Muscle layer of colon (tissue), 2 donors: Measurements from ENCODE around the gene MUC5B.
"Not testable (repeated sequence)": the region's sequence is repeated elsewhere in the genome, so short reads cannot be mapped to it uniquely, and the experiment has no call there.

Experiments used
- H3K27ac ChIP-seq: one replicate; pipeline ENCODE4 v1.7.0; 2013; ENCODE audit warnings: low read depth, mild to moderate bottlenecking, low read length, moderate library complexity
- H3K27me3 ChIP-seq, 2 donors: one replicate each; pipeline ENCODE4 v1.7.0; 2013; ENCODE audit warnings: low read length in 2 of 2, mild to moderate bottlenecking in 2 of 2; ENCODE audit not compliant: insufficient read depth in 2 of 2, control insufficient read depth in 1 of 2
- H3K36me3 ChIP-seq: one replicate; pipeline ENCODE4 v1.7.0; 2013; ENCODE audit warnings: mild to moderate bottlenecking, low read length; ENCODE audit not compliant: insufficient read depth
- H3K4me1 ChIP-seq: one replicate; pipeline ENCODE4 v1.7.0; 2013; ENCODE audit warnings: mild to moderate bottlenecking, low read length; ENCODE audit not compliant: insufficient read depth
- H3K4me3 ChIP-seq, 2 donors: one replicate each; pipeline ENCODE4 v1.7.0; 2013; ENCODE audit warnings: low read length in 2 of 2, low read depth in 1 of 2, mild to moderate bottlenecking in 1 of 2, moderate library complexity in 1 of 2
- H3K9ac ChIP-seq: one replicate; pipeline ENCODE4 v1.7.0; 2013; ENCODE audit warnings: low read length
- H3K9me3 ChIP-seq: one replicate; pipeline ENCODE4 v1.7.0; 2013; ENCODE audit warnings: mild to moderate bottlenecking, low read length
- donor health status: abdominal sarcoma.
- donor health status: Adenocarcinoma of cecum.

The MUC5B gene

GRCh38 chr11:1260620-1261019 lies 37.8 kb downstream of the MUC5B start:
- Histone ChIP-seq H3K36me3 (no peaks in the 10 kb centered on the region), H3K4me3 (no peak overlapping the region), H3K4me1 (peaks cover 4% of the 10 kb centered on the region), H3K27me3 (no peaks in the 10 kb centered on the region), H3K9ac (no peak overlapping the region), H3K9me3 (no peaks in the 10 kb centered on the region), H3K27ac (no peak overlapping the region)

GRCh38 chr11:1261241-1262071 lies 38.6 kb downstream of the MUC5B start:
- Histone ChIP-seq H3K27ac (no peak overlapping the region), H3K36me3 (no peaks in the 10 kb centered on the region), H3K4me3 (peak overlapping the region in 1 of 2 donors; percentile 68), H3K27me3 (no peaks in the 10 kb centered on the region), H3K9ac (no peak overlapping the region), H3K9me3 (no peaks in the 10 kb centered on the region), H3K4me1 (peaks cover 4% of the 10 kb centered on the region)

- no peaks in the 10 kb centered on the region for H3K36me3 ChIP-seq
- H3K27me3 ChIP-seq = no peaks in the 10 kb centered on the region
- peak overlapping the region; percentile 62 to 68 for H3K4me3 ChIP-seq
- peak overlapping the region; percentile 44 for H3K9ac ChIP-seq
- H3K9me3 ChIP-seq = no peaks in the 10 kb centered on the region
- peaks cover 4% of the 10 kb centered on the region for H3K4me1 ChIP-seq
- H3K27ac ChIP-seq = peak overlapping the region; percentile 68
Observed at GRCh38 chr11:1262172-1263006, 39.5 kb downstream of the MUC5B start.

- no peaks in the 10 kb centered on the region for H3K9me3 ChIP-seq
- peak overlapping the region; percentile 62 to 68 for H3K4me3 ChIP-seq
- no peaks in the 10 kb centered on the region for H3K27me3 ChIP-seq
- no peak overlapping the region for H3K9ac ChIP-seq
- peak overlapping the region; percentile 68 for H3K27ac ChIP-seq
- H3K36me3 ChIP-seq = no peaks in the 10 kb centered on the region
- H3K4me1 ChIP-seq = peaks cover 4% of the 10 kb centered on the region
Observed at GRCh38 chr11:1263010-1263409, 40.1 kb downstream of the MUC5B start.

- H3K27me3 ChIP-seq, H3K9me3 ChIP-seq, H3K9ac ChIP-seq, H3K36me3 ChIP-seq, H3K4me3 ChIP-seq, H3K4me1 ChIP-seq, H3K27ac ChIP-seq: not testable (repeated sequence)
Observed at GRCh38 chr11:1264444-1264843, 41.6 kb downstream of the MUC5B start.

GRCh38 chr11:1265480-1265879 lies 42.6 kb downstream of the MUC5B start:
- not testable (repeated sequence) for H3K4me1 ChIP-seq, H3K36me3 ChIP-seq, H3K4me3 ChIP-seq, H3K27me3 ChIP-seq, H3K9me3 ChIP-seq, H3K27ac ChIP-seq, H3K9ac ChIP-seq

- not testable (repeated sequence) for H3K27ac ChIP-seq, H3K9ac ChIP-seq
Observed at GRCh38 chr11:1266976-1267375, 44.1 kb downstream of the MUC5B start.

GRCh38 chr11:1267441-1268100 lies 44.7 kb downstream of the MUC5B start:
- H3K9me3 ChIP-seq = no peaks in the 10 kb centered on the region
- H3K27ac ChIP-seq = no peak overlapping the region
- no peaks in the 10 kb centered on the region for H3K27me3 ChIP-seq
- H3K4me3 ChIP-seq = no peak overlapping the region
- H3K4me1 ChIP-seq = no peaks in the 10 kb centered on the region
- no peaks in the 10 kb centered on the region for H3K36me3 ChIP-seq
- H3K9ac ChIP-seq = no peak overlapping the region

More at GRCh38 chr11:1266976-1267375, 44.1 kb downstream of the MUC5B start:
- H3K9me3 ChIP-seq, H3K36me3 ChIP-seq, H3K27me3 ChIP-seq, H3K4me1 ChIP-seq, H3K4me3 ChIP-seq: not testable (repeated sequence)

GRCh38 chr11:1269957-1270356 lies 47.1 kb downstream of the MUC5B start:
- no peak overlapping the region for H3K9ac ChIP-seq
- no peak overlapping the region for H3K4me3 ChIP-seq
- no peaks in the 10 kb centered on the region for H3K27me3 ChIP-seq
- no peak overlapping the region for H3K27ac ChIP-seq
- peaks cover 9% of the 10 kb centered on the region for H3K36me3 ChIP-seq
- no peaks in the 10 kb centered on the region for H3K4me1 ChIP-seq
- no peaks in the 10 kb centered on the region for H3K9me3 ChIP-seq

GRCh38 chr11:1270476-1270875 lies 47.6 kb downstream of the MUC5B start:
- Histone ChIP-seq H3K36me3 (peaks cover 14% of the 10 kb centered on the region), H3K9me3 (no peaks in the 10 kb centered on the region), H3K27me3 (no peaks in the 10 kb centered on the region), H3K4me3 (no peak overlapping the region), H3K9ac (no peak overlapping the region), H3K4me1 (no peaks in the 10 kb centered on the region), H3K27ac (no peak overlapping the region)

GRCh38 chr11:1271002-1271401 lies 48.1 kb downstream of the MUC5B start:
- no peaks in the 10 kb centered on the region for H3K27me3 ChIP-seq
- no peaks in the 10 kb centered on the region for H3K9me3 ChIP-seq
- H3K36me3 ChIP-seq = peaks cover 19% of the 10 kb centered on the region
- H3K9ac ChIP-seq = no peak overlapping the region
- H3K27ac ChIP-seq = no peak overlapping the region
- H3K4me3 ChIP-seq = no peak overlapping the region
- H3K4me1 ChIP-seq = no peaks in the 10 kb centered on the region
